Tibial nerve (tissue), 4 donors: ENCODE results near the gene ATP1A1.

Experiments
- EP300 ChIP-seq, 2 donors: sonication (generic); formaldehyde crosslinking; IDR thresholded peaks; one replicate each; pipeline ENCODE4 v1.6.1; 2017; ENCODE audit warnings: antibody characterized with exemption in 2 of 2, mild to moderate bottlenecking in 1 of 2
- TF ChIP-seq, protein P1 (sequence below), 5 experiments: fragments of 200-600 bp in 3 of 5; fragments of 450-650 bp in 2 of 5; sonication (generic) in 3 of 5; IDR thresholded peaks; one replicate each; pipeline ENCODE4 v1.5.1; 2016 to 2019; ENCODE audit warnings: antibody characterized with exemption in 5 of 5, mild to moderate bottlenecking in 3 of 5, moderate library complexity in 2 of 5

DNA sequence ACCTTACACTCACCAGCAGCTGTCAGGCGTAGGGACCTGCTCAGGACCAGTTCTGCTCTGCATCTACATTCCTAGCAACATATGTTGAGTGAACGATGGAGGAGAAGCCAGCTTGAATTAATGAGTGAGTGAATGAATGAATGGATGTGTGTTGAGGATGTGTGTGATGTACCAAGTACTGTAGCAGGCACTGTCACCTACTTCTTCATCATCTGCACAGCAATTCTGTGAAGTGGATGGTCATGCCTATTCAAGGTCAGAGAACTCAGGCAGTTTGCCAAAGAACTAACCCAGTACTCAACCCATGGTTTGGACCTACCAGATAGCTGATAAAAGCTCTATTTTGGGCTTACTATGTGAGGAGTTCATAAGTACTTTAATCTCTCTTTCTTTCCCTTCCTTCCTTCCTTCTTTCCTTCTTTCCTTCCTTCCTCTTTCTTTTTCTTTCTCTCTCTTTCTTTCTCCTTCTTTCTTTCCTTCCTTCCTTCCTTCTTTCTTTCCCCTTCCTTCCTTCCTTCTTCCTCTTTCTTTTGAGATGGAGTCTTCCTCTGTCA is 56.9 kb downstream of the ATP1A1 start:
- TF ChIP-seq, protein P1, sequence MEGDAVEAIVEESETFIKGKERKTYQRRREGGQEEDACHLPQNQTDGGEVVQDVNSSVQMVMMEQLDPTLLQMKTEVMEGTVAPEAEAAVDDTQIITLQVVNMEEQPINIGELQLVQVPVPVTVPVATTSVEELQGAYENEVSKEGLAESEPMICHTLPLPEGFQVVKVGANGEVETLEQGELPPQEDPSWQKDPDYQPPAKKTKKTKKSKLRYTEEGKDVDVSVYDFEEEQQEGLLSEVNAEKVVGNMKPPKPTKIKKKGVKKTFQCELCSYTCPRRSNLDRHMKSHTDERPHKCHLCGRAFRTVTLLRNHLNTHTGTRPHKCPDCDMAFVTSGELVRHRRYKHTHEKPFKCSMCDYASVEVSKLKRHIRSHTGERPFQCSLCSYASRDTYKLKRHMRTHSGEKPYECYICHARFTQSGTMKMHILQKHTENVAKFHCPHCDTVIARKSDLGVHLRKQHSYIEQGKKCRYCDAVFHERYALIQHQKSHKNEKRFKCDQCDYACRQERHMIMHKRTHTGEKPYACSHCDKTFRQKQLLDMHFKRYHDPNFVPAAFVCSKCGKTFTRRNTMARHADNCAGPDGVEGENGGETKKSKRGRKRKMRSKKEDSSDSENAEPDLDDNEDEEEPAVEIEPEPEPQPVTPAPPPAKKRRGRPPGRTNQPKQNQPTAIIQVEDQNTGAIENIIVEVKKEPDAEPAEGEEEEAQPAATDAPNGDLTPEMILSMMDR (IDR thresholded peaks at IDR 0.05) = no peak
- no peak for TF ChIP-seq EP300 (IDR thresholded peaks at IDR 0.05)
